Activated CD4-positive, alpha-beta T cell treated with anti-CD3 and anti-CD28 coated beads for 48 hours (primary cell): Measurements from ENCODE around the gene PECR.

Source experiments
- DNase-seq: peaks from one replicate; pipeline ENCODE4 v3.0.0-alpha.2; 2020

Gene PECR

DNA sequence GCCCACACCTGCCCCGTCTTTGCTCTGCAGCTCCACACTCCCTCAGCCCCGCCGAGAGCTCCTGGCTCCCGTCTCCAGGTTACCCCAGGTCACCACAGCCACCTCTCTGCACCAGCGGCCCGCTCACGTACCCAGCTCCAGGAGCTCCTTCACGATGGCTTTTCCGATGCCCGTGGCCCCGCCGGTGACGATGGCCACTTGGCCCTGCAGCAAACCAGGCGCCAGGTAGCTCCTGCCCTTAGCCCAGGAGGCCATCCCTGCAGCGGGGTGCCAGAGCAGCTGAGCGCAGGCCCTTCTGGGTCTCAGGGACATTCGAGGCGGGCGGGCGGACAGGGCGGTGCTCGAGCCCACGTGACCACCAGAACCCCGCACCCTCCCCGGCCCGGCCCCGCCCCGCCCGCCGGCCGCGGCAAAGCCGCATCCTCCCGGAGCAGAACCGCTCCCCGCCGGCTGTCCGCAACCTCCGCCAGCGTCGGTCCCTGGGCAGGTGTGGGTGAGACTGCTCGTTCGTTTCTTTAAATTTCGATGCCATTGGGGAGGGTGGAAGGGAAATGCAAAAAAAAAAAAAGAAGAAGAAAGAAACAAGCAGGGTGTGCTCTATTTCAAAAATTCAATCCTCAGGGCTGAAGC, at the start of gene PECR, which contains the start of gene TMEM169:
Gene PECR (minus strand): TSS at position 323 of the 630 bp plus-strand sequence. CDS start 68 bp downstream, at position 255.
Gene TMEM169 (plus strand): TSS at position 433 of the 630 bp plus-strand sequence. CDS start 14,045 bp downstream, outside the sequence.
- peak; percentile 82 for DNase-seq

DNA sequence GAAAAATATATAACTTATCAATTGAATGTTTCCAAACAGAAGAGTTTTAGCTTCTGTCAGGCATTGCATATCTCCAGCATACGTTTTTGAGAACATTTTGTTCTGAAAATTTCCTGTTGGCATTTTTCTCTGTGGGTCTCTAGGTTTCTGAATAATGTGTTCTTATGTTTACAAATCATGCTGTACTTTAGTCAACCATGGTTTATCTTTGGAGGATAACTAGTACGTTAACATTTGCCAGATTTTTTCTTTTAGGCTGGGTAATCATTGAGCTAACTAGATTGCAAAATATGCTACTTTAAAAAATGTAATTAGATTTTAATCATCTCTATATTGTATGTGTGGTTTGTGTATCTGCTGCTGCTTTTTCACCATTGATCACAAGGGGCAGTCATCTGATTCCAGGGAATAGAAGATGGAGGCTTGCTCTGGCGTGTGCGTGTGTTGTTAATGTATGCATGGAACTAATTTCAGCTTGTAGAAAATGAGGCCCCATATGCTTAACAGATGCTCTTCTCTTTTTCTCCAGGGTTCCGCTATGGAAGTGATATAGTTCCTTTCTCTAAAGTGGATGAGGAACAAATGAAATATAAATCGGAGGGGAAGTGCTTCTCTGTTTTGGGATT, 48.9 kb upstream of the PECR start:
- DNase-seq = no peak

DNA sequence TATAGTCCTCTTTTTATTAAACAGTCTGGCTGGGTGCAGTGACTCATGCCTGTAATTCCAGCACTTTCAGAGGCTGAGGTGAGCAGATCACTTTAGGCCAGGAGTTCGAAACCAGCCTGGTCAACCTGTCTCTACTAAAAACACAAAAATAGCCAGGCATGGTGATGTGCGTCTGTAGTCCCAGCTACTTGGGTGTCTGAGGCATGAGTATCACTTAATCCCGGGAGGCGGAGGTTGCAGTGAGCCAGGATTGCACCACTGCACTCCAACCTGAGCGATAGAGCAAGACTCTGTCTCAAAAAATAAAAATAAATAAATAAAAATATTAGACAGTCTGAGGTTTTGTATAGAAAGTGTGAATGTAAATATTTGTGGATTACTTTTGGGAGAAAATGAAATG, 45.3 kb upstream of the PECR start:
- no peak for DNase-seq

DNA sequence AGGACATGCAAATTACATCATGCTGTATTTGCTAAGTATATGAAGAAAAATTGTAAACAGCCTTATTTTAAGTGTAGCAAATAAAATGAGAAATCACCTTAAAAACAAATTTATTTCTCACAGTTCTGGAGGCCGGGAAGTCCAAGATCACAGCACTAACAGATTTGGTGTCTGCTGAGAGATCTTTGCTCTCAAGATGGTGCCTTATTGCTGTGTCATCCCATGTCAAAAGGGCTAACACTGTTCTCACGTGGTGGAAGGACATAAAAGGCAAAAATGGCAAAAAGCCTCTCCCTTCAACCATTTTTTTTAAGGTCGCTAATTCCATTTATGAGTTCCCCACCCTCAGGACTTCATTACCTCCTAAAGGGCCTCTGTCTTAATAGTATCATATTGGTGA, 39.6 kb upstream of the PECR start:
- DNase-seq = no peak

DNA sequence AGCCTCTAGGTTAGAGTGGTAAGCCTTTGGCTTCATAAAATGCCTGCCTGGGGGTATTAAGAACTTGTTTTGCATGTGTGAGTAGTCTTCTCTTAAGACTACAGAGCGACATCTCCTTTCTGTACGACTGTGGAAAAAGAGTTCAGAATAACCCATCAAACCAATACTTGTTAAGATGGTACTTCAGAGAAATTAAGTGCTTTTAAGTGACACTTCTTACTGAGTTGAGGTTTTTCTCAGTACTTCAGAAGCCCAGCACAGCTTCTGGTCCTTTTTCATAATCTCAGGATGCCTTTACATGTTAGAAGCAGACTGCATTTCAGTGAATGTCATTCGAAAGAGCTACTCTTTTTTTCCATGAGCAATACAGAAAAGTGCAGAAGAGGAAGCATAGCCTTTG, 38.4 kb upstream of the PECR start:
- DNase-seq = no peak

DNA sequence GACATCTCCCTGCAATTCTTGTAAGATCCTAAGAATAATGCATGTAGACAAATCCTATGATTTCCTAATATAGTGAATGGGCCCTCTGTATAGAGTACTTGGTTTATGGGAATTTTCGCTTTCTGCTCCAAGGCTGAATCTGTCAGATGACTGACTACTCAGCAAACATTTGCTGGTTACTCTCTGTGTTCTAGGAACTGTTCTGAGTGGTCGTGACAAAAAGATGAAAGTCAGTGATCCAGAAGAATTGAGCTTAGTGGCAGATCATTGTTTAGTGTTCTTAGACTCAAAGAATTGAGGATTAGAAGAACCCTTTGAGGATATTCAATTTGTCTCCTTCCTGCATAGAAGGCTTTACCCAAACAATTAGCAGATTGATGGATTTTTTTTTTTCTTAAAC, 37.5 kb upstream of the PECR start:
- DNase-seq = no peak

DNA sequence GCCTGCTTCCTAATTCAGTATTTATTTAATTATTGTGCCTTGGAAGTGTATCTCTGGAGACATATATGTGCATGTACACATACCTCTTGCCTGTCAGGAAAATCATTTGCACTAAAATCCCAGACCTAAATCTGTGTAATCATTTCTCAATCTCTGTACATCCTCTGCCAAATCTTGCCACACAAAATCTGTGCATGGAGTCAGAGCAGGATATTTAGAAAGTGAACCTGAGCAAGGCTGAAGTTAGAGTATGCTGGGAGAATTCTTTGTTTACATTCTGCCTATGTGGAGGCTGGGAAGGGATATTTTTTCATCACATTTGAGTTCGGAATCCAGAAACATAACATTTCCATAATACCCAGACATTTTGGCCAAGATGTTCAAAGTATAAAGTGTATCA, 36.9 kb upstream of the PECR start:
- no peak for DNase-seq

DNA sequence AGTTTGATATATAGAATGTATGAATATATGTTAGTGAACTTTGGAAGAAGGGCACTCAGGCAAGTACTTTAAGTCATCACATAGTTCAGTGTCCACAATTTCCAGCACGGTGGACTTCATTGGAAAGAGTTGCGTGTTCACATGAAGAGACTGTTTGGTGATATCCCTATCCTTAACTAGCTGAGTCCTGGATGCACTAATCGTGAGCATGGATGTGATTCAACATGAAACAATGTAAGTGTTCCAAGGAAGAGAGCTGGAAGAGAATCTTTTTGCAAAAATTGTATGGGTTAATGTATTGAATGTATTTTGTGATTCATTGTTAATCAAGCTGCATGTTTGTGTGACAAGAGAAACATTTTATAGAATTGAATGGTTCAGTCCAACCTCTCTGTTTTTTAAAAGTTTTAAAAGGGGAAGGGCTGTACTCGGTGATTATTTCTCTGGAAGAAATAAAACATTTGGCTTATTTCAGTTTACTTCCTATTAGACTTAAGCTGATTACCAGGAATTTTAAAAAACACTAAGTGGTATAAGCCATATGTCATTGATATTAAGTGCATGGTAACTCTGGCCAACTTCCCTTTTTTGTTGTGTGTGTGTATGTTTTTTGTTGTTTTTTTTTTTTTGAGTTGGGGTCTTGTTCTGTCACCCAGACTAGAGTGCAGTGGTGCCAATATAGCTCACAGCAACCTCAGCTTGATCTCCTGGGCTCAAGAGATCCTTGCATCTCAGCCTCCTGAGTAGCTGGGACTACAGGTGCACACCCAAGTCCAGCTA, 36.1 kb upstream of the PECR start:
- DNase-seq = no peak

DNA sequence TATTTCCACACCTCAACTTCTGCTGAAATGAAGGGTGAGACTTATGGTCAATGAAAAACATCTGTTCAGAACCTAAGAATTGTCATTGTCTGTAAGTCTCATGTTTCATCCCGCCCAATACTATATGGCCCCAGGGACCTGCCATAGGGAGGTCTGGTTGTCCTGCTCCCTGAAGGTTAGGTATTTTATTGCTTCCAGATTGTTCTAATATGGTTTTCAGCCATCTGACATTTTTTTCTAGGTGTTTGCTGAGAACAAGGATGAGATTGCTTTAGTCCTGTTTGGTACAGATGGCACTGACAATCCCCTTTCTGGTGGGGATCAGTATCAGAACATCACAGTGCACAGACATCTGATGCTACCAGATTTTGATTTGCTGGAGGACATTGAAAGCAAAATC, 34.8 kb upstream of the PECR start:
- no peak for DNase-seq

DNA sequence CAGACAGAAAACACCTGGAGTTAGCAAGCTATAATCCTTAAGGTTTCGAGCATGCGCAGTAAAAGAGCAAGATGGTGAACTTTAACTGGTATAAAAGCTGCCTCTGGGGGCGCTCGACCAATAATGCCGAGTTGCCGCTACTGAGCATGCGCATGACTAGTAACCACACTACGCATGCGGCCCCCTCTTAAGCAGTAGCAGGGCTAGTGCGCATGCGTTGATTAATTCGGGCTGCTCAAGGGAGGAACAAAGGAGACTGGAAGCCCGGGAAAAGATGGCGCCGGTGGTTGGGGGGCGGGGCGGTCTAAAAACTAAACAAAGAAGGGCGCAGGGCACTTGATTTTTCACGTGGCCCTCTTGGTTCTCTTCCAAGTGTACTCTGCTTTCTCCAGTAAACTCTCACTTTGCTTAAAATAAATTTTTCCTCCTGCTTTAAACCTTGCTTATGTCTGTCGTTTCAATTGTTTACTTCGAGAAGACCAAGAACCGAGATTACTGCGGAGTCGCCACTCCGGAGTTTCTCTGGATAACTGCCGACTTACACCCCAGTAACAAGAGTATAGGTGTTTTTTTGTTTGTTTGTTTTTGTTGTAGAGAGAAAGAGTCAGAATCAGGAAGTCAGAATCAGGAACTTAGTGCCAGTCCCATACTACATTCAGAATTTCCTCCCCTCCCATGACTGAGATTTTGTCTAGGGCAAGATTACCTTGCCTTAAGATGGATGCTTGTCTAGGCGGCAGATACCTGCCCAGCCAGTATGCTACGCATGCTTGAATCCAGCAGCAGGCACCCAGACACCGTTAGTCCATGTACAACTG, 33.3 kb upstream of the PECR start:
- DNase-seq = peak; percentile 98

DNA sequence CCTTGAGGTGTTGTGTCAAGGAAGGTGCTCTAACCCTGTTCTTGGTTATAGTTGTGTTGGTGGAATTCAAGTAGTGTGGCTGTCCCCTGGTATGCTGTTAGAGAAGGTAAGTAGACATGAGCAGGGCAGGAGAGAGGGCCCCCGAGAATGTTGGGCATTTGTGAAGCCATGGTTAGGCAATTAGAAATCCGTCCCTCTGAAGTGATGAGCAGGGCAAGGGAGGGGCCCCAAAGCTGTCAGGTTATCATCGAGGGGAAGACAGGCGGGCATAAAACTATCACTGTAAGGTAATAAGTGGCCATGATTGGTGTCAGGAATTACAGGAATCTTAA, 32.7 kb upstream of the PECR start:
- no peak for DNase-seq

DNA sequence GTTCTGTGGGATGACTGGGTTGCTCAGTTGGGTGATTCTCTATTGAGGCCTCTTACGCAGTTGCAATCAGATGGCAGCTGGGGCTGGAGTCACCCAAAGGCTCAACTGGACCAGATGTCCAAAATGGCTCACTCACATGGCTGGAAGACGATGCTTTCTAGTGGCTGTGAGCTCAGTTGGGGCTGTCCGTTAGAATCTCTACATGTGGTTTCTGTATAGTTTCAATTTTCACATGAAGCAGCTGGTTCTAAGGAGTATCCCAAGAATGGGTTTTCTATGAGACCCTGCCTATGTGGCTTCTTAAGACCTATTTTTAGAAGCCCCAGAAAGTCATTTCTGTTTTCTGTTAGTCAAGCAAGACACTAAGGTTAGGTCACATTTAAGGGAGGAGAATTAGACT, 32.0 kb upstream of the PECR start:
- peak; percentile 16 for DNase-seq

DNA sequence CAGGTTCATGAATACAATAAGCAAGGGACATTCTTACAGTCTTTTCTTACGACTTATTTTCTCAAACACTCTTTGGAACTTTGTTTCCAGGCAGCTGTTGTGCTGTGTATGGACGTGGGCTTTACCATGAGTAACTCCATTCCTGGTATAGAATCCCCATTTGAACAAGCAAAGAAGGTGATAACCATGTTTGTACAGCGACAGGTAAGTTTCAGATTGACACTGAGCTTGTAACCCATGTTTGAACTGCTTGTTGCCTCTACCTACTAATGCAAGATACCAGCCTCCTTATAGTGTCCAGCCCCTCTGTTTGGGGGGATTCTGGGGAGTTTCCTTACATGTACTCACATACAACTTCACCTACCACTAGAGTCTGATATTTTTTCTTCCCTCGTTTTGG, 31.3 kb upstream of the PECR start:
- DNase-seq = no peak

DNA sequence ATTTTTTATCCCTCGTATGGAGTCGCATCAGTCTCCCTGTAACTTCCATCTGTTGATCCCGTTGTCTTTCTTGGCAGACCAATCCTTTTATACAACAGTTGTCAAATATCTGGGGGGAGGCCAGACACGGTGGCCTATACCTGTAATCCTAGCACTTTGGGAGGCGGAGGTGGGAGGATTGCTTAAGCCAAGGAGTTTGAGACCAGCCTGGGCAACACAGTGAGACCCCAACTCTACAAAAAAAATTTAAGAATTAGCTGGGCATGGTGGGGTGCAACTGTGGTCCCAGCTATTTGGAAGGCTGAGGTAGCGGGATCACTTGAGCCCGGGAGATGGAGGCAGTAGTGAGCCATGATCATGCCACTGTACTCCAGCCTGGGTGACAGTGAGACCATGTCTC, 29.5 kb upstream of the PECR start:
- no peak for DNase-seq

DNA sequence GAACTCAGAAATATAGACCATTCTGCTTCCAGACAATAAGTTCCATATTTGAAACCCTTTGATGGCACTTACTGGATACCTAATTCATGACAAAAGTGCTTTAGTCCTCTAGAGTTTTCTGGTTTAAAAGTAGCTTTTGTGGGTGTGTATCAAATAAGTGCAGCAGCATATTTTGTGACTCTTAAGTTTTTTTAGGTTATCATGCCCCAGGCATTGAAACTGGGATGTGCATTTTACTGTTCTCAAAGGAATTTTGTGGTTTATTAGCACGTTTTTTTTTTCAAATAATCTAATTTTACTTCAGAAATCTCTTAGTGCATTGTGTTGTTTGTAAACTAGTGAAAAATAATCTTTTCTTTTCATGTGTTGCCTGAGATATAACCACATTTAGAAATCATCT, 29.0 kb upstream of the PECR start:
- no peak for DNase-seq

DNA sequence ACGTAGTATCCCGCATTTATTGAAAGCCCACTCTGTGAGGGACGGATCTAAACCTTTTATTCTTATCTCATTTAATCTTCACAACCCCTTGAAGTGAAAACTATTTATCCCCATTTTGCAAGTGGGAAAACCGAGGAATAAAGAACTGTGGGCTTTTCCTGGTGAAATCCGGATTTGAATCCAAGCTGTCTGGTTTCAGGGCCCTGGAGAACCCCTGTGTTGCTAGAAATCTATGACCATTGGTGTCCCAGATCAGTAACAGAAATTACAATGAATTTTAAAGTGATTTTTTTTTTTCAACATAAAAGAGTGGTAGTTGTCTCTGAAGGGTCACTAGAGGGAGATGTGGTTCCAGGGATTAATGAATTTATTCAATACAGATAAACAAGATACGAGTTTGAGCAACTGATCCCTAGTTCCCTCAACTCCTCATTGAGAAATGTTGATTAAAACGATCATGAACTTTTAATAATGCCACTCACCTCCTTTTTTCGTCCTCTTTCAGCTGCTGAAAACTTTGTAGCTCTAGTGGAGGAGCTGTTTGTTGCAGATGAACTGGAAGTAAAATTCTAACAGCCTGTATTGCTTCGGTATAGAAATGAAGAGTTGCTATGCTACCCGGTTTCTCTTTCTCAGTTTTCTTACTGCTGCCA, 28.5 kb upstream of the PECR start:
- no peak for DNase-seq

DNA sequence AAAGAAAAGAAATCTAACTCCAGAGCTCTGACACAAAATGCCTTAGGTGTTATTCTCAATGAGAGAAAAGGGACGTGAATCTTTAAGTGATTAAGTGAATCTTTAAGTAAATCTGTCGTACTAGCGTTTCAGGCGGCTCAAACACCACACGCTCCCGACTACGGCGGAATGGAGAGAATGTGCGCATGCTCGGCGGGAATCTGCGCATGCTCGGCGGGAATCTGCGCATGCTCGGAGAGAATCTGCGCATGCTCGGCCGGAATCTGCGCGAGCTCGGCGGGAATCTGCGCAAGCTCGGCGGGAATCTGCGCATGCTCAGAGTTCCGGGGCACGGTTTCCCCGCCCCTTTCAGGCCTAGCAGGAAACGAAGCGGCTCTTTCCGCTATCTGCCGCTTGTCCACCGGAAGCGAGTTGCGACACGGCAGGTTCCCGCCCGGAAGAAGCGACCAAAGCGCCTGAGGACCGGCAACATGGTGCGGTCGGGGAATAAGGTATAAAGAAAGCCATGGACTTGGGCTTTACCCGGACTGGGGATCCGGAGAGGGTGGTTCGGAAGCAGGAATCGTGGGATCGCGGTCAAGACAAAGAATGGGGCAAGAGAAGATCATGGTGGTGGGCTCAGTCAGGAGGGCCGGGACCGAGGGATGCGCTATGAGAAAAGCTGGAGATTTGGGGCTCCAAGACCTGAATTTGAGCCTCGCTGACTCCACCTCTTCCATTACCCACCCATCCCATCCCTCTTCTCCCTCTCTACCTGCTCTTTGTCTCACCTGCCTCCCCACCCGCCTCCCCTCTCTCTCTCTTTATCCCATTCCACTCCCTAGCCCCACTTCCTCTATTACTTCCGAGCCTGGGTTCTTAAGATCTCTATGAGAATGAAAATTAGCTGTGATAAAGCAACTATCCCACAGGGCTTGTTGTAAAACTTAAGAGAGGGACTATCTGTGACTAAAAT, 27.6 kb upstream of the PECR start, which contains the start of gene XRCC5:
Gene XRCC5 (plus strand): TSS at position 382 of the 955 bp plus-strand sequence. CDS start 89 bp downstream, at position 471.
- peak; percentile 99 for DNase-seq

DNA sequence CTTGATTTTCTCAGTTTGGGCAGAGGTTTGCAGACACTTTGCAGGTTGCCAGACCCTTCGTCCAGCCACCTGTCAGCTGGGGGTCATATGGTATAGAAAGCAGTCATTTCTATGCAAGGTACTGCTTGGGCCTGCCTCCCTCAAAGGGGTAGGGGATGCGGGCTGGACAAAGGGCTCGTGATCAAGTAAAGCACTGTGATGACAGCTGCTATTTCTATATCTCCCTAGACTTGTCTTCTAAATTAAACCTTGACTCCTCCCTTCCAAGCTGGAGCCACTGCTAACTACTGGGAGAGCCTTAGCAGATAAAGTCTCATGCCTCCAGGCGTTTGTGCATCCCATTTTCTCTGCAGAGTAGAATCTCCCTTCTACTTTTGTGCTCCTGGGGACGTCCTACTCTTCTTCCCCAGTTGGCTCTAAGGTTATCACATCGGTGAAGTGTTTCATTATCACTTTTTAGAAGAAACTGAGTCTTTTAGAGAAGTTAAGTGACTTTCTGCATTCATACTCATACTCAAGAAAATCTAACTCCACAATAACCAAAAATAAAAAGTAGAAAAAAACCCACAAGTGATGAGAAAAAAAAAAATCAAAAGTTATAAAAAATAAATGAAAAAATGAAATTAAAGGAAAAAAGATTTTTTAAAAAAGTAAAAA, 26.8 kb upstream of the PECR start:
- no peak for DNase-seq

DNA sequence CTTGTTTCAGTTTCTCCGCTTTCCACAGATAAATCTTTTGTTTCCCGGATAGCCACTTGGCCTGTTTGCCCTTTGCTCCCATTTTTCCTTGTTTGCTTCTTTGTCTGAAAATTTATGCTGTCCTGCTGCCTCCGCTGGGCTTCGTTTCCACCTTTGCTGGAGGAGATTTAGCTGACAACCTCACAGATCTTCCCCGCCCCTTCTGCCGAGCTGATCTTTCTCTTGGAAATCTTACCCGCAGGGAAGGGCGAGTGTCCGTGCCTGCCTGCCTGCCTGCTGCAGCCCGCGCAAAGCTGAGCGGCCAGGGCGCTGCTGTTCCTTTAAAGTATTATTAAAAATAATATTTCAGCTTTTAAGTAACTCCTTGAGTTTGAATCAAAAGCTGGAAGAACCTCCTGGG, 26.2 kb upstream of the PECR start:
- no peak for DNase-seq

DNA sequence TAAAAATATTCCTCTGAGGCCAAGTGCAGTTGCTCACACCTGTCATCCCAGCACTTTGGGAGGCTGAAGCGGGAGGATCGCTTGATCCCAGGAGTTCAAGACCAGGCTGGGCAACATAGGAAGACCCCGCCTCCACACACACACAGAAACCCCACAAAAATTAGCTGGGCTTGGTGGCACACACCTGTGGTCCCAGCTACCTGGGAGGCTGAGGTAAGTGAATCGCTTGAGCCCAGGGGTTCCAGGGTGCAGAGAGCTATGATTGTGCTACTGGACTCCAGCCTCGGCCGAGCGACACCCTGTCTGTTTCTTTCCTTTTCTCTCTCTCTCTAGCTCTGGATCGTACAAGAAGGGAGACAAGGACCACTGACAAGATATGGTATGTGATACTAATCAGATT, 25.7 kb upstream of the PECR start:
- DNase-seq = no peak

DNA sequence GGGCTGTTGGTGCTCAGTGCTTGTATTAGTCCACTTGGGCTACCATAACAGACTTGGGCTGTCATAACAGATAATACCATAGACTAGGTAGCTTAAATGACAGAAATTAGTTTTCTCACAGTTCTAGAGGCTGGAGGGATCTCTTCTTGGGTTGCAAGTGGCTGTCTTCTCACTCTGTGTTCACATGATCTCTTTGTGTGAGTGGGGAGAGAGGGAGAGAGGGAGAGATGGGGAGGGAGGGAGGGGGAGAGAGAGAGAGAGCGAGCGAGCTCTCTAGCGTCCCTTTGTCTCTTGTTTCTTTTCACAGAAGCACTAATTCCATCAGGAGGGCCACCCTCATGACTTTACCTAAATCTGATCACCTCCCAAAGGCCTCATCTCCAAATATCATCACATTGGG, 23.1 kb upstream of the PECR start:
- DNase-seq = no peak
